EH (cell line): ENCODE measurements around the gene HLA-DMA.

Experiments
- DNase-seq: peaks from one replicate; pipeline ENCODE4 v3.0.0-alpha.2; 2015; ENCODE audit warnings: low read depth

The HLA-DMA gene

DNA sequence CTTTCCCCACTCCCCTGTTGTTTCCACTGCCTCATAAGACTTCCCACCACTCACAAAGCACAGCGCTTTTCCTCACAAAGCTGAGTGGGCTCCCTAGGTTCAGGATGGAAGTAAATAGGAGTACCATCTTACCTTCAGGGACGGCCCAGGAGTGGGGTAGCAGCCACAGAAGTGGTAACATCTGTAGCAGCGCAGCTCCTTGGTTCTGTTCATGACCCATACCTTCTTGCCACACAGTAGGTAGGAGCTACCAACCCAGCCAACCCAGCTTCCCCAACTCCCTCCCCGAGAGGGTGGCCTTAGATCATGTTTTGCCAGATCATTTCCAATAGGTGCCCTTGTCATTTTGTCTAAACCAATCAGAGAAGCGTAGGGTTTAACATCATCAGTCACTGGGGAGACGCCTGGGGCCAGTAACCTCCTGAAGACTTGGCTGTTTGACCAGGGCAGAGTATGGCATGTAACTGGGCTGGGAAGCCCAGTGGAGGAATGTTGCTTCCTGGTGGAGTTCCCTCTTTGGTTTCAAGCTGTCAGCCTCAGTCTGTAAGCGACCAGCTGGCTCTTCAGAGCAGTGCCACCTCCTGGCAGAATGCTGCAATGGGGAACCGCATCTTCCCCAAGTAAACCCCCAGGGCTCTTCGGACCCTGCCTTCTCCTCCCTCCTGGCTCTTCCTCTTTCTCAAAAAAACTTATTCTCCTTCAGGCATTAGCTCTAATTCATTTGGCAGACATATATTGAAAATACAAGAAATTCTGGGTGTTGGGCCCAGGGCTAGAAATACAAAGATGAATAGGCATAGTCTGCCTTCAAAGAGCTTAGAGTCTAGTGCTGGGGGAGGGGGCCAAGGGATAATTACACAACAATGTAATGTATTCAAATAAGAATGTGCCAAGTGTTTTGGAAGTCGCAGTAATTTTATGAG, at the start of gene HLA-DMA:
TSS of gene HLA-DMA (minus strand) at position 281 of the 923 bp plus-strand sequence. CDS start at position 220, 61 bp downstream.
- DNase-seq: peak; percentile 99

- DNase-seq: no peak
These were observed 48.8 kb upstream of the HLA-DMA start for GRCh38 chr6:33001685-33002084.

GRCh38 chr6:33000055-33000454, 47.2 kb upstream of the HLA-DMA start:
- DNase-seq: no peak

- DNase-seq: no peak
These were observed 42.6 kb upstream of the HLA-DMA start for GRCh38 chr6:32995448-32995847.

- no peak for DNase-seq
These were observed 40.6 kb upstream of the HLA-DMA start for GRCh38 chr6:32993363-32993973.

DNA sequence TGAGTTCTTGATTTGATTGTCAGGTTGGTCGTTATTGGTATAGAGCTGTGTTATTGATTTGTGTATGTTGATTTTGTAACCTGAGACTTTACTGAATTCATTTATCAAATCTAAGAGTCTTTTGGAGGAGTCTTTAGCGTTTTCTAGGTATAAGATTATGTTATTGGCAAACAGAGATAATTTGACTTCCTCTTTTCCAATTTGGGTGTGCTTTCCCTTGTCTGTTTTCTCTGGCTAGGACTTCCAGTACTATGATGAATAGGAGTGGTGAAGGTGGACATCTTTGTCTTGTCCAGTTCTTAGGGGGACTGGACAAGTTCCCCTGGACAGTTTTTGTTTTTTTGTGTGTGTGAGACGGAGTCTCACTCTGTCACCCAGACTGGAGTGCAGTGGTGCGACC, 39.1 kb upstream of the HLA-DMA start:
- no peak for DNase-seq

DNA sequence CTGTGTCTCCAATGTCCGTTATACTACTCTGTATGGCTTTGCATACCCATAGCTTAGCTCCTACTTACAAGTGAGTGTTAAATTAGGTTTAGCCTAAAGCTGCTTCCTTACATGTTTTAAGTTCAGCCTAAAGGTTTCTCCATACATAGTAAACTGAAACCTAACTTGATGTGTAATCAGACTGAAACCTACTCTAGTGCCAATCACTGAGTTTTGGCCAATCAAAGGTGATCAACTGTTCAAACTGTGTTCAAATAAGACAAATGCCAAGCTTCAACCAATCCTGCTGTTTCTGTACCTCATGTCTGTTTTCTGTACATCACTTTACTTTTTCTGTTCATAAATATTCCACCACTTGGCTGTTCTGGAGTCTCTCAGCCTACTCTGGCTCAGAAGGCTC, 36.5 kb upstream of the HLA-DMA start:
- DNase-seq: no peak

- DNase-seq: peak; percentile 83
These were observed 31.9 kb upstream of the HLA-DMA start for GRCh38 chr6:32984622-32985389.

DNA sequence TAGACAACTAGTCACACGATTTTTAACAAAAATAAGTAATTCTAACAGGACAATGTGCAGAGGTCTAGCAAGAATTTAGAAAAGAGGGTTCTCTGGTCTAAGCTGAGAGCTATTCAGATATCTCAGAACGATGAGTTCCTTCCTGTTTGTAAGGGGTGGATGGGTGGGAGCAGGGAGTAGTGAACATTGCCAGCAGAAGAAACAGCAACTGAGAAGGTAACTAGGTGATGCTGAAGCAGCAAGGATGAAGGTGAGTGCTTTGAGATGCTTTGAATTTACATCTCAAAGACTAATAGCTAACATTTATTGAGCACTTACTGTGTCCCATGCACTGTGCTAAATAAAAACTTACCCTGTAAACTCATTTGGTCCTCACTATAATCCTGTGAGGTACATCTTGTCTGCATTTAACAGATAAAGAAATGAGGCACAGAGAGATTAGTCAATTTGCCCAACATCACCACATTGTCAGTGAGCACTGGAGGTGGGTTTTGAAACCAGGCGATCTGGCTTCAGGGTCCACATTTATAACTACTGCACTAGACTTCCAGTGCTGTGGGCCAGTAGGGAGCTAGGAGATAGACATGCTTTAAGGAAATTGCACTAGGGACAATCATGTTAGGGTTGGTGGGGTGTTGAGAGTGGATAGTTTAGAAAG, 31.2 kb upstream of the HLA-DMA start:
- DNase-seq: no peak

DNA sequence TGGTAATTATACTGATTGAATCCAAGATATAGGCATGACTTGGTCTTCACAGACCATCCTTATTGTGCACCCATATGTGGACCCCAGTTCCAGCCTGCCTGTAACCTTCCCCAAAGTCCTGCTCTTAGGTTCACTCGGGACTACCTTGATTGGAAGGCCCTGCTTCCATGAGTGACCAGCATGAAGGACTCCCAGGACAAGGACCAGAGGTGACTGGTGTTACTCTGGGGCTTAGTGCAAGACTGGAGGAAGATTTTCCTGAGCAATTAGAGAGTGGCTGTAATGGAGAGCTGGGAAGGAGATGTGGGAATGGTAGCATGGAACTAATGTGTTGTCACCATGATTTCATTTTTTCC, 30.6 kb upstream of the HLA-DMA start:
- DNase-seq: no peak

DNA sequence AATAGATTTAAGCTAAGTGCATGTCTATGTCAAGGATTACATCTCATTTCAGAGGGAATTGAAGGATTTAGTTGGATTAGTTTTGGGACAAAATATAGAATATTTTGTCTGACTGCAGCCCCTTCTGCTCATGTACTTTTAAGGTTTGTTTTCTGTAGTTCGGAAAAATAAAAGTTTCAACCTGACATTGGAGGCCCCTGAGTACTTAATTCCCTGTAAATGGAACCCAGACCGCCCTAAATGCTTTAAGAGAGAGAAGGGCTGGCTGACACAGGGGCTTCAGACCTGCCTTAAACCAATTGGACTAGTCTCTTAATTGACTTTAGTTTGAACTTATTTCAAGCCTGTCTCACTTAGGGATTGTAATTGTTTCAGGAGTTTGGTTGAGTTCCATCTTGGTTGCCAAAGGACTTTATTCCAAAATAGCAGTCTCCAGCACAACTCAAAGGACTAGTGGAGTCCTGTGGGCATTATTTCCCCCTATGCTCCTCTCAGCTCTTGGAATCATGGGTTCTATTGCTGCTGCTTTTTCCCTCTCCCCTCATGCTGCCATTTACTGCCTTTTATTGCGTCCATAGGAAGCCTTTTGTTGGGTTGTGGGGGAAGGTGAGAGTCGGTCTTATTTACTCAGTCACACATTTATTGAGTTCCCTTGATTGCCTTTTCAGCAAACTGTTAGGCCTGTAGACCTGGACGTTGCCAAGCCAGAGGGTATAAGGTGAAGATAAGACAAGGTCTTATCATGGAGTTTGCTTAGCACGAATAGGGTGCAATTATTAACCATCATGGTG, 30.0 kb upstream of the HLA-DMA start:
- no peak for DNase-seq

- DNase-seq: peak; percentile 25
These were observed 29.3 kb upstream of the HLA-DMA start for GRCh38 chr6:32982084-32982701.

- no peak for DNase-seq
These were observed 27.7 kb upstream of the HLA-DMA start for GRCh38 chr6:32980488-32981038.

- no peak for DNase-seq
These were observed 27.0 kb upstream of the HLA-DMA start for GRCh38 chr6:32979720-32980487.

GRCh38 chr6:32977953-32978324, 25.0 kb upstream of the HLA-DMA start:
- no peak for DNase-seq

DNA sequence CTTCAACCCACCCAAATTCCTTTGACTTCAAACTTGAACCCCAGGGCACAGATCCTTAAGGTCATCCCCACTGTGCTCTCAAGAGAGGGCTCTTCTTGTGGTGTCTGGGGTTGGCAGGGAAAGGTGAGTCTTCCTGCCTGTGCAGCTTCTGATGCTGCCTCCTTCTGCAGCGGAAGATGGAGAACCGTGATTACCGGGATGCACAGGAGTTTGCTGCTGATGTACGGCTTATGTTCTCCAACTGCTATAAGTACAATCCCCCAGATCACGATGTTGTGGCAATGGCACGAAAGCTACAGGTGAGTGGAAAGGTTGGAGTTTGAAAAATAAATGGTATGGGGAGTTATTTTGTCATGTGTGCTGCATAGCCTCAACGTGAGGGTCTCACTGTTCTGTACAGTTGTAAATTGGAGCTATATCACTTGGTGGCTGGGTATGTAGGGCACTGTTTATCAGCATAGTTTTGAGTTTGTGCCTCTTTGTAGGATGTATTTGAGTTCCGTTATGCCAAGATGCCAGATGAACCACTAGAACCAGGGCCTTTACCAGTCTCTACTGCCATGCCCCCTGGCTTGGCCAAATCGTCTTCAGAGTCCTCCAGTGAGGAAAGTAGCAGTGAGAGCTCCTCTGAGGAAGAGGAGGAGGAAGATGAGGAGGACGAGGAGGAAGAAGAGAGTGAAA, 24.5 kb upstream of the HLA-DMA start:
- no peak for DNase-seq

GRCh38 chr6:32976334-32977069, 23.6 kb upstream of the HLA-DMA start:
- DNase-seq: no peak

GRCh38 chr6:32975886-32976285, 23.0 kb upstream of the HLA-DMA start:
- no peak for DNase-seq
